Panc1 (cell line): ENCODE data around the gene THPO. TPM values are rescaled to one million over a fixed set of nuclear protein-coding genes. Genes with fewer than 3 reads are reported as not detected.

Source experiments
- ATAC-seq: fragments of 200-7000 bp; cut with Tn5 transposase; 2 replicates; pipeline ENCODE4 v1.9.1; 2020; ENCODE audit warnings: mild to moderate bottlenecking, moderate library complexity
- BruUV-seq: library from RNA; stranded (reverse); fragments of 400-500 nt; replicated peaks from 2 replicates; lab custom pipeline; 2021; lab: Mats Ljungman, UMichigan
- CTCF ChIA-PET: fragments of 300-600 bp; sonication (Branson Sonifier 250); formaldehyde crosslinking; loops from one replicate; lab custom pipeline; 2022; ENCODE audit warnings: antibody characterized with exemption; lab: Charles Lee
- POLR2A ChIA-PET: fragments of 300-600 bp; sonication (Branson Sonifier 250); formaldehyde crosslinking; loops from one replicate; lab custom pipeline; 2022; ENCODE audit warnings: antibody characterized with exemption; lab: Charles Lee
- DNase-seq: peaks from one replicate; pipeline ENCODE4 v3.0.0-alpha.2; 2010; ENCODE audit warnings: low read depth, low spot score
- H3K27ac ChIP-seq: 2 replicates; pipeline ENCODE4 v1.5.1; 2011; ENCODE audit warnings: mild to moderate bottlenecking, low read length, inconsistent platforms
- H3K27me3 ChIP-seq: fragments of 200-500 bp; sonication (Bioruptor generic); 2 replicates; pipeline ENCODE4 v1.6.0; 2014; ENCODE audit warnings: low read length, inconsistent platforms; ENCODE audit not compliant: control insufficient read depth, insufficient read depth
- H3K36me3 ChIP-seq: fragments of 200-500 bp; sonication (Bioruptor generic); 2 replicates; pipeline ENCODE4 v1.5.1; 2014; ENCODE audit warnings: inconsistent platforms, mild to moderate bottlenecking, low read length, moderate library complexity; ENCODE audit not compliant: control insufficient read depth, insufficient read depth
- H3K4me1 ChIP-seq: 2 replicates; pipeline ENCODE4 v1.5.1; 2011; ENCODE audit warnings: inconsistent platforms, mild to moderate bottlenecking, low read length, moderate library complexity; ENCODE audit not compliant: control insufficient read depth, insufficient read depth
- H3K4me3 ChIP-seq, 2 experiments: 2 replicates each; pipeline ENCODE4 v1.5.1; 2011 to 2012; ENCODE audit warnings: low read depth in 2 of 2, low read length in 2 of 2, mild to moderate bottlenecking in 2 of 2, inconsistent platforms in 1 of 2, moderate library complexity in 1 of 2
- H3K9me3 ChIP-seq: fragments of 200-500 bp; sonication (Bioruptor generic); 2 replicates; pipeline ENCODE4 v1.5.1; 2014; ENCODE audit warnings: low read depth, mild to moderate bottlenecking, inconsistent platforms, low read length, moderate library complexity; ENCODE audit not compliant: control insufficient read depth, insufficient read depth
- POLR2AphosphoS5 ChIP-seq: IDR thresholded peaks from 2 replicates; pipeline ENCODE4 v1.6.1; 2012; ENCODE audit warnings: mild to moderate bottlenecking, low read depth, low read length, moderate library complexity
- SIN3A ChIP-seq: IDR thresholded peaks from 2 replicates; pipeline ENCODE4 v1.6.1; 2012; ENCODE audit warnings: low read depth, mild to moderate bottlenecking, low read length, moderate library complexity, borderline replicate concordance; ENCODE audit not compliant: insufficient read depth
- TCF7L2 ChIP-seq: IDR thresholded peaks from 2 replicates; pipeline ENCODE4 v1.6.1; 2011; ENCODE audit warnings: mild to moderate bottlenecking, low read depth, low read length, inconsistent platforms
- in situ Hi-C: cut with HindIII; loops from 2 replicates; pipeline ENCODE4 v1.10.0; 2016; ENCODE audit warnings: low sequenced_read_pairs, low pct_unique_long_range_greater_than_20kb
- intact Hi-C: fragments of 100-400 bp; cut with micrococcal nuclease; formaldehyde crosslinking; loops from one replicate; pipeline ENCODE4 v1.10.0; 2022; ENCODE audit not compliant: unreplicated experiment
- total RNA-seq: library from RNA; stranded (reverse); gene quantifications from one replicate; pipeline ENCODE4 v1.2.1, GENCODE V29; 2021; ENCODE audit not compliant: unreplicated experiment
- TF ChIP-seq, protein P1 (sequence below): fragments of 450-650 bp; IDR thresholded peaks from 2 replicates; pipeline ENCODE4 v1.5.1; 2017; ENCODE audit warnings: mild to moderate bottlenecking
- TF ChIP-seq, protein P2 (sequence below), 2 experiments: IDR thresholded peaks; 2 replicates each; pipeline ENCODE4 v1.6.1; 2011 to 2012; ENCODE audit warnings: low read depth in 2 of 2, control low read depth in 1 of 2, low read length in 1 of 2, mild to moderate bottlenecking in 1 of 2, moderate library complexity in 1 of 2; ENCODE audit not compliant: insufficient read depth in 1 of 2

THPO gene
- total RNA-seq, 1 experiment from 2014 or later: not detected

DNA sequence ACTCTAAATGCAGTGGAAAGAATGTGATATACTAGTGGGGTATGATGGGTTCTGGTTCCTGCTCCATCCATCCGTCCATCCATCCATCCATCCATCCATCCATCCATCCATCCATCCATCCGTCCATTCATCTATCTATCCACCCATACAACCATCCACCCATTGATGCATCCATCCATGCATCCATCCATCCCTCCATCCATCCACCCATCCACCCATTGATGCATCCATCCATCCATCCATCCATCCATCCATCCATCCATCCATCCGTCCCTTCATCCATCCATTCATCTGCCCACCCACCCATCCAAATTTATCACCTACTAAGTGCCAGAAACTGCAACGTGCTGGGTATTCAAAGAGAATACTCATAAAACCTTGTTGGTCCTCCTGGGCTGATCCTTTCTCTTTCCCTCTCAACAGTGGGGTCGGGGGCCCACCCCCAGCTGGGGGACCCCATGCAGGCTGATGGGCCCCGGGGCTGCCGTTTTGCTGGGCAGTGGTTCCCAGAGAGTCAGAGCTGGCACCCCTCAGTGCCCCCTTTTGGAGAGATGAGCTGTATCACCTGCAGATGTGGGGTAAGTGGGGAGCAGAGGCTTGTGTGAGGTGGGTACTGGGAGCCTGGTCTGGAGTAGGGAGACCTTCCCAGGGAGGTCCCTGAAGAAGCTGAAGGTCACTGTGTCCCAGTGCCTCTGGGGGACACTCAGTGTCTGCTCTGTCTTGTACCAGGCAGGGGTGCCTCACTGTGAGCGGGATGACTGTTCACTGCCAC is 10.3 kb upstream of the THPO start:
- TF ChIP-seq POLR2AphosphoS5: no peak
- TF ChIP-seq TCF7L2: no peak
- TF ChIP-seq, protein P1, sequence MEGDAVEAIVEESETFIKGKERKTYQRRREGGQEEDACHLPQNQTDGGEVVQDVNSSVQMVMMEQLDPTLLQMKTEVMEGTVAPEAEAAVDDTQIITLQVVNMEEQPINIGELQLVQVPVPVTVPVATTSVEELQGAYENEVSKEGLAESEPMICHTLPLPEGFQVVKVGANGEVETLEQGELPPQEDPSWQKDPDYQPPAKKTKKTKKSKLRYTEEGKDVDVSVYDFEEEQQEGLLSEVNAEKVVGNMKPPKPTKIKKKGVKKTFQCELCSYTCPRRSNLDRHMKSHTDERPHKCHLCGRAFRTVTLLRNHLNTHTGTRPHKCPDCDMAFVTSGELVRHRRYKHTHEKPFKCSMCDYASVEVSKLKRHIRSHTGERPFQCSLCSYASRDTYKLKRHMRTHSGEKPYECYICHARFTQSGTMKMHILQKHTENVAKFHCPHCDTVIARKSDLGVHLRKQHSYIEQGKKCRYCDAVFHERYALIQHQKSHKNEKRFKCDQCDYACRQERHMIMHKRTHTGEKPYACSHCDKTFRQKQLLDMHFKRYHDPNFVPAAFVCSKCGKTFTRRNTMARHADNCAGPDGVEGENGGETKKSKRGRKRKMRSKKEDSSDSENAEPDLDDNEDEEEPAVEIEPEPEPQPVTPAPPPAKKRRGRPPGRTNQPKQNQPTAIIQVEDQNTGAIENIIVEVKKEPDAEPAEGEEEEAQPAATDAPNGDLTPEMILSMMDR: no peak
- TF ChIP-seq, protein P2, sequence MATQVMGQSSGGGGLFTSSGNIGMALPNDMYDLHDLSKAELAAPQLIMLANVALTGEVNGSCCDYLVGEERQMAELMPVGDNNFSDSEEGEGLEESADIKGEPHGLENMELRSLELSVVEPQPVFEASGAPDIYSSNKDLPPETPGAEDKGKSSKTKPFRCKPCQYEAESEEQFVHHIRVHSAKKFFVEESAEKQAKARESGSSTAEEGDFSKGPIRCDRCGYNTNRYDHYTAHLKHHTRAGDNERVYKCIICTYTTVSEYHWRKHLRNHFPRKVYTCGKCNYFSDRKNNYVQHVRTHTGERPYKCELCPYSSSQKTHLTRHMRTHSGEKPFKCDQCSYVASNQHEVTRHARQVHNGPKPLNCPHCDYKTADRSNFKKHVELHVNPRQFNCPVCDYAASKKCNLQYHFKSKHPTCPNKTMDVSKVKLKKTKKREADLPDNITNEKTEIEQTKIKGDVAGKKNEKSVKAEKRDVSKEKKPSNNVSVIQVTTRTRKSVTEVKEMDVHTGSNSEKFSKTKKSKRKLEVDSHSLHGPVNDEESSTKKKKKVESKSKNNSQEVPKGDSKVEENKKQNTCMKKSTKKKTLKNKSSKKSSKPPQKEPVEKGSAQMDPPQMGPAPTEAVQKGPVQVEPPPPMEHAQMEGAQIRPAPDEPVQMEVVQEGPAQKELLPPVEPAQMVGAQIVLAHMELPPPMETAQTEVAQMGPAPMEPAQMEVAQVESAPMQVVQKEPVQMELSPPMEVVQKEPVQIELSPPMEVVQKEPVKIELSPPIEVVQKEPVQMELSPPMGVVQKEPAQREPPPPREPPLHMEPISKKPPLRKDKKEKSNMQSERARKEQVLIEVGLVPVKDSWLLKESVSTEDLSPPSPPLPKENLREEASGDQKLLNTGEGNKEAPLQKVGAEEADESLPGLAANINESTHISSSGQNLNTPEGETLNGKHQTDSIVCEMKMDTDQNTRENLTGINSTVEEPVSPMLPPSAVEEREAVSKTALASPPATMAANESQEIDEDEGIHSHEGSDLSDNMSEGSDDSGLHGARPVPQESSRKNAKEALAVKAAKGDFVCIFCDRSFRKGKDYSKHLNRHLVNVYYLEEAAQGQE (IDR thresholded peaks at IDR 0.05; ENCODE audit: insufficient read depth in 1 of 2, low read depth in 2 of 2, low read length in 1 of 2): no peak
- TF ChIP-seq SIN3A: no peak
- H3K4me1 ChIP-seq: no peaks in the 10 kb centered on the region
- no peak overlapping the region for H3K4me3 ChIP-seq
- H3K9me3 ChIP-seq: no peaks in the 10 kb centered on the region
- ATAC-seq: no peak; the same call in 1 of the 2 replicates
- intact Hi-C loops: no loop called here
- no peak for DNase-seq
- in situ Hi-C loops: no loop called here
- POLR2A ChIA-PET: no interaction called here
- no peaks in the 10 kb centered on the region for H3K27me3 ChIP-seq
- H3K36me3 ChIP-seq: no peaks in the 10 kb centered on the region
- H3K27ac ChIP-seq: no peak overlapping the region
- BruUV-seq: no TSS peak
- CTCF ChIA-PET: interaction anchor here (1.4 kb wide), 1 partner anchor 17 kb away, joined by 3 read pairs; no protein-coding TSS in a partner anchor

DNA sequence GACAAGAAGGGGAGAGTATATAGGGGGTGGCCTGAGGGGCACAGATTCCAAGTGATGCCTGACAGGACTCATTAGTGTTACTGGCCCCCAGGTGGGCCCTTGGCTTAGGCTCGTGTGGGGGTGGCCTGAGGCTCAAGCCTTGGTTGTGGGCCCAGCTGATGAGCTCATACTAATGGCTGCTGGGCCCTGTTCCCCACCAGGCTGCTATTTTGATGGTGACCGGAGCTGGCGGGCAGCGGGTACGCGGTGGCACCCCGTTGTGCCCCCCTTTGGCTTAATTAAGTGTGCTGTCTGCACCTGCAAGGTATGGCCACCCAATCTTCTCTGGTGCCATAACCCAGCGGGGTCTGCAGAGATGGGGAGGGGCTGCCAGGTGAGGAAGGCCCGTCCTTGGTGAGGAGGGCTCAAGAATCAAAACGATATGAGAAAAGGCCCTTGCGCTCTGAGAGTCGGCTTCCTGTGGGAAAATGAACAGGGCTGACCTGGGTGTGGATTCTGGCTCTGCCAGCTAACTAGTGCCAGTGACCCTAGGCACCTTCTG is 9.2 kb upstream of the THPO start:
- Histone ChIP-seq H3K27me3 (no peaks in the 10 kb centered on the region), H3K4me3 (no peak overlapping the region), H3K9me3 (no peaks in the 10 kb centered on the region), H3K36me3 (no peaks in the 10 kb centered on the region), H3K27ac (no peak overlapping the region), H3K4me1 (no peaks in the 10 kb centered on the region)
- ATAC-seq (no peak), DNase-seq (no peak)
- intact Hi-C loops (no loop called here), in situ Hi-C loops (no loop called here)
- no TSS peak for BruUV-seq
- POLR2A ChIA-PET: no interaction called here
- no peak for TF ChIP-seq POLR2AphosphoS5
- TF ChIP-seq, protein P1: no peak
- TF ChIP-seq SIN3A: no peak
- no peak for TF ChIP-seq TCF7L2
- TF ChIP-seq, protein P2 (IDR thresholded peaks at IDR 0.05; ENCODE audit: insufficient read depth in 1 of 2, low read depth in 2 of 2, low read length in 1 of 2): no peak
- CTCF ChIA-PET: interaction anchor here (1.4 kb wide), 1 partner anchor 16 kb away, joined by 3 read pairs; no protein-coding TSS in a partner anchor
